H1 (cell line): ENCODE measurements around the gene ARID4A. TPM values are rescaled to one million over a fixed set of nuclear protein-coding genes. Genes with fewer than 3 reads are reported as not detected.

Experiments used
- CTCF ChIA-PET: fragments of 300-600 bp; sonication (Branson Sonifier 250); formaldehyde crosslinking; loops from one replicate; lab custom pipeline; 2021; ENCODE audit not compliant: partially characterized antibody; lab: Charles Lee
- POLR2A ChIA-PET: fragments of 300-600 bp; sonication (Branson Sonifier 250); formaldehyde crosslinking; loops from one replicate; lab custom pipeline; 2021; ENCODE audit warnings: inconsistent platforms; ENCODE audit not compliant: partially characterized antibody; lab: Charles Lee
- DNase-seq, 2 experiments: peaks; one replicate each; pipeline versions ENCODE4 v3.0.0 to v3.0.0-alpha.2; 2010 to 2022; ENCODE audit warnings: low spot score in 2 of 2, low read depth in 1 of 2, mixed read lengths in 1 of 2
- FAIRE-seq: peaks from 2 replicates; lab custom pipeline; 2011; peaks lifted over from hg19 to GRCh38; lab: Jason Lieb, UNC
- H2AFZ ChIP-seq: 2 replicates; pipeline ENCODE4 v1.8.1; 2012; ENCODE audit warnings: low read length, inconsistent platforms
- H2AK5ac ChIP-seq: 2 replicates; pipeline ENCODE4 v1.6.1; 2013; ENCODE audit warnings: low read depth, low read length
- H2BK120ac ChIP-seq: replicated peaks from 2 replicates; pipeline ENCODE3; 2013; ENCODE audit warnings: low read depth, low read length, inconsistent platforms
- H2BK12ac ChIP-seq: 2 replicates; pipeline ENCODE4 v1.6.1; 2013; ENCODE audit warnings: low read depth, low read length
- H2BK15ac ChIP-seq: 2 replicates; pipeline ENCODE4 v1.6.1; 2013; ENCODE audit warnings: low read length
- H2BK20ac ChIP-seq: 2 replicates; pipeline ENCODE4 v1.6.1; 2013; ENCODE audit warnings: low read length
- H2BK5ac ChIP-seq: 2 replicates; pipeline ENCODE4 v1.6.1; 2013; ENCODE audit warnings: low read depth, low read length
- H3K14ac ChIP-seq: 2 replicates; pipeline ENCODE4 v1.6.1; 2013; ENCODE audit warnings: inconsistent platforms; ENCODE audit not compliant: insufficient read length
- H3K18ac ChIP-seq: 2 replicates; pipeline ENCODE4 v1.6.1; 2013; ENCODE audit warnings: low read length; ENCODE audit errors: extremely low read depth
- H3K23ac ChIP-seq: 2 replicates; pipeline ENCODE4 v1.6.1; 2013; ENCODE audit warnings: inconsistent platforms; ENCODE audit not compliant: insufficient read length
- H3K23me2 ChIP-seq: 2 replicates; pipeline ENCODE4 v1.6.1; 2013; ENCODE audit warnings: low read depth, low read length
- H3K27ac ChIP-seq: 2 replicates; pipeline ENCODE4 v1.6.1; 2011; ENCODE audit warnings: low read depth, low read length, inconsistent platforms
- H3K27me3 ChIP-seq, 4 experiments: replicated peaks in 1 of 4; 1 replicate in 1 of 4; 2 replicates in 3 of 4; pipeline versions ENCODE4 v1.6.1 to v1.8.1; 2011 to 2013; ENCODE audit warnings: low read length in 3 of 4, mild to moderate bottlenecking in 3 of 4, inconsistent platforms in 2 of 4, mixed read lengths in 2 of 4, moderate library complexity in 1 of 4; ENCODE audit not compliant: control insufficient read depth in 3 of 4, insufficient read depth in 3 of 4; ENCODE audit errors: extremely low read depth in 1 of 4
- H3K36me3 ChIP-seq, 4 experiments: 2 replicates each; pipeline versions ENCODE4 v1.6.1 to v1.8.1; 2011 to 2013; ENCODE audit warnings: mild to moderate bottlenecking in 4 of 4, low read length in 3 of 4, moderate library complexity in 2 of 4, control low read depth in 1 of 4, inconsistent platforms in 1 of 4; ENCODE audit not compliant: insufficient read depth in 4 of 4, control insufficient read depth in 2 of 4
- H3K4ac ChIP-seq: replicated peaks from 2 replicates; pipeline ENCODE3; 2013; ENCODE audit warnings: low read length, low read depth, mixed read lengths, inconsistent platforms; ENCODE audit not compliant: insufficient read length
- H3K4me1 ChIP-seq, 4 experiments: replicated peaks in 1 of 4; 1 replicate in 1 of 4; 2 replicates in 3 of 4; pipeline versions ENCODE4 v1.6.1 to v1.8.1; 2011 to 2013; ENCODE audit warnings: low read length in 3 of 4, inconsistent platforms in 2 of 4, mixed read lengths in 1 of 4; ENCODE audit not compliant: insufficient read depth in 4 of 4, control insufficient read depth in 3 of 4
- H3K4me2 ChIP-seq, 2 experiments: 2 replicates each; pipeline versions ENCODE4 v1.6.1 to v1.8.1; 2011 to 2013; ENCODE audit warnings: low read depth in 2 of 2, low read length in 2 of 2, control low read depth in 1 of 2, inconsistent platforms in 1 of 2, mild to moderate bottlenecking in 1 of 2; ENCODE audit not compliant: insufficient read depth in 1 of 2
- H3K4me3 ChIP-seq, 4 experiments: fragments of 200-600, 300-600 bp in 1 of 4; sonication (generic), shearing (Covaris generic), sonication (Bioruptor Twin) in 1 of 4; 2 replicates each; pipeline versions ENCODE4 v1.5.1 to v1.8.1; 2011 to 2016; ENCODE audit warnings: low read length in 4 of 4, low read depth in 3 of 4, control low read depth in 2 of 4, inconsistent platforms in 2 of 4, mild to moderate bottlenecking in 2 of 4, mixed read lengths in 1 of 4, moderate library complexity in 1 of 4; ENCODE audit not compliant: insufficient read depth in 2 of 4; ENCODE audit errors: extremely low read depth in 1 of 4
- H3K56ac ChIP-seq: replicated peaks from 2 replicates; pipeline ENCODE3; 2013; ENCODE audit warnings: low read depth, mild to moderate bottlenecking, mixed read lengths, low read length, inconsistent platforms; ENCODE audit not compliant: insufficient read length
- H3K79me1 ChIP-seq: 2 replicates; pipeline ENCODE4 v1.6.1; 2013; ENCODE audit warnings: low read depth, low read length, control low read depth
- H3K79me2 ChIP-seq, 2 experiments: 2 replicates each; pipeline versions ENCODE4 v1.6.1 to v1.8.1; 2012 to 2013; ENCODE audit warnings: low read length in 2 of 2, mild to moderate bottlenecking in 2 of 2, inconsistent platforms in 1 of 2; ENCODE audit not compliant: insufficient read depth in 2 of 2, control insufficient read depth in 1 of 2
- H3K9ac ChIP-seq, 4 experiments: replicated peaks in 1 of 4; 1 replicate in 1 of 4; 2 replicates in 3 of 4; pipeline versions ENCODE4 v1.6.1 to v1.8.1; 2011 to 2013; ENCODE audit warnings: low read depth in 3 of 4, low read length in 3 of 4, control low read depth in 2 of 4, mild to moderate bottlenecking in 2 of 4, moderate library complexity in 2 of 4, inconsistent platforms in 1 of 4; ENCODE audit errors: extremely low read depth in 1 of 4
- H3K9me3 ChIP-seq, 2 experiments: 2 replicates each; pipeline versions ENCODE4 v1.6.1 to v1.8.1; 2012 to 2013; ENCODE audit warnings: mild to moderate bottlenecking in 2 of 2, moderate library complexity in 2 of 2, control low read depth in 1 of 2, inconsistent platforms in 1 of 2, low read depth in 1 of 2, low read length in 1 of 2, mixed read lengths in 1 of 2; ENCODE audit not compliant: insufficient read depth in 2 of 2
- H4K20me1 ChIP-seq, 2 experiments: replicated peaks in 1 of 2; 2 replicates each; pipeline versions ENCODE3 to v1.8.1; 2011 to 2013; ENCODE audit warnings: inconsistent platforms in 2 of 2, low read length in 2 of 2, mild to moderate bottlenecking in 1 of 2; ENCODE audit not compliant: insufficient read depth in 2 of 2, control insufficient read depth in 1 of 2
- H4K5ac ChIP-seq: 2 replicates; pipeline ENCODE4 v1.6.1; 2013; ENCODE audit warnings: low read length, low read depth, mixed read lengths, inconsistent platforms; ENCODE audit not compliant: insufficient read length
- H4K8ac ChIP-seq: 2 replicates; pipeline ENCODE4 v1.8.0; 2013; ENCODE audit warnings: mild to moderate bottlenecking, moderate library complexity, low read length, inconsistent platforms; ENCODE audit not compliant: insufficient read depth; ENCODE audit errors: extremely low read depth
- H4K91ac ChIP-seq: replicated peaks from 2 replicates; pipeline ENCODE3; 2013; ENCODE audit warnings: low read length, mixed read lengths, inconsistent platforms; ENCODE audit not compliant: insufficient read length
- ATF3 ChIP-seq: IDR thresholded peaks from 2 replicates; pipeline ENCODE4 v1.6.1; 2011; ENCODE audit warnings: low read depth, mild to moderate bottlenecking, low read length; ENCODE audit not compliant: insufficient read depth
- CTCF ChIP-seq, 3 experiments: IDR thresholded peaks; 1 replicate in 2 of 3; 2 replicates in 1 of 3; pipeline versions ENCODE4 v1.5.1 to v1.6.1; 2011; ENCODE audit warnings: low read length in 3 of 3, mild to moderate bottlenecking in 3 of 3, inconsistent platforms in 2 of 3, low read depth in 1 of 3, moderate library complexity in 1 of 3; ENCODE audit not compliant: insufficient read depth in 1 of 3; ENCODE audit errors: control extremely low read depth in 1 of 3
- EP300 ChIP-seq, 2 experiments: IDR thresholded peaks; 1 replicate in 1 of 2; 2 replicates in 1 of 2; pipeline ENCODE4 v1.6.1; 2011 to 2012; ENCODE audit warnings: low read depth in 2 of 2, low read length in 2 of 2, mild to moderate bottlenecking in 2 of 2, borderline replicate concordance in 1 of 2, inconsistent platforms in 1 of 2, moderate library complexity in 1 of 2
- SUZ12 ChIP-seq: fragments of 200-600 bp; sonication (generic); IDR thresholded peaks from 2 replicates; pipeline ENCODE4 v1.6.1; 2012; ENCODE audit warnings: mild to moderate bottlenecking, inconsistent platforms, low read length, moderate library complexity, mixed read lengths
- TAF7 ChIP-seq: optimal IDR thresholded peaks from 2 replicates; pipeline ENCODE3; 2011; ENCODE audit warnings: low read depth, mild to moderate bottlenecking, inconsistent platforms, low read length, moderate library complexity, borderline replicate concordance
- YY1 ChIP-seq: IDR thresholded peaks from 2 replicates; pipeline ENCODE4 v1.6.1; 2011; ENCODE audit warnings: low read depth, mild to moderate bottlenecking, low read length
- WGBS, 2 experiments: shearing (Covaris generic) in 1 of 2; methylation state at CpG; one replicate each; pipeline versions ENCODE4 v1.1.6 to v1.1.7; 2013 to 2015; ENCODE audit warnings: low lambda C conversion rate in 2 of 2, mixed read lengths in 2 of 2, inconsistent platforms in 1 of 2, low coverage in 1 of 2, missing lambda C conversion rate in 1 of 2; ENCODE audit not compliant: insufficient replicate concordance in 2 of 2, insufficient coverage in 1 of 2, insufficient read length in 1 of 2; ENCODE audit errors: extremely low coverage in 1 of 2, missing lambda C conversion rate in 1 of 2; 5-methylcytosine and 5-hydroxymethylcytosine counted together
- polyA plus RNA-seq, 7 experiments: library from polyadenylated mRNA; depleted of rRNA in 3 of 7; stranded (reverse) in 5 of 7; unstranded in 2 of 7; fragments of >200 nt in 5 of 7; fragments of 200-250 nt in 2 of 7; gene quantifications; 1 replicate in 5 of 7; 2 replicates in 1 of 7; 4 replicates in 1 of 7; pipeline versions ENCODE4 v1.2.1 to v1.2.3, GENCODE V29; 2011 to 2013; ENCODE audit warnings: missing spikeins in 2 of 7, mixed read lengths in 2 of 7
- total RNA-seq: library from RNA; stranded (reverse); fragmentation: NEBNext Ultra II Directional; extraction: Animal tissue kit (Norgen Biotek cat#: 25700); gene quantifications from 2 replicates; pipeline ENCODE4 v1.2.1, GENCODE V29; 2021

The ARID4A gene
- total and polyA plus RNA-seq, 2 of the 8 experiments (the other 6 are each of a cell fraction or from before 2014, with no cell fraction given) = 2.1 to 14.6 TPM

- Histone ChIP-seq H3K79me1 (no peaks in the 10 kb centered on the region), H3K36me3 (peaks cover 5 to 48% (median 22%) of the 10 kb centered on the region in 4 experiments; a peak in 6 of 8 replicates), H2BK20ac (no peak overlapping the region), H2BK120ac (no peak overlapping the region), H3K4me2 (no peak overlapping the region), H3K4me3 (no peak overlapping the region), H3K23me2 (no peaks in the 10 kb centered on the region), H2AK5ac (no peak overlapping the region), H2BK12ac (no peak overlapping the region), H4K91ac (no peak overlapping the region), H3K9ac (no peak overlapping the region), H3K27me3 (no peaks in the 10 kb centered on the region), H3K56ac (no peak overlapping the region), H3K4me1 (peaks cover 0 to 3% (median 0%) of the 10 kb centered on the region in 4 experiments; a peak in 1 of 7 replicates), H2BK15ac (no peak overlapping the region), H2AFZ (no peak overlapping the region), H3K79me2 (peaks cover 0 to 6% of the 10 kb centered on the region in 2 experiments; a peak in 3 of 4 replicates), H3K14ac (no peak overlapping the region), H3K23ac (no peak overlapping the region), H4K20me1 (peaks cover 0 to 3% of the 10 kb centered on the region in 2 experiments), H3K4ac (no peak overlapping the region), H4K8ac (no peak overlapping the region), H3K27ac (no peak overlapping the region), H3K9me3 (no peaks in the 10 kb centered on the region), H2BK5ac (no peak overlapping the region), H4K5ac (no peak overlapping the region), H3K18ac (no peak overlapping the region)
- ChIA-PET POLR2A (no interaction called here), CTCF (no interaction called here)
- FAIRE-seq (no peak), DNase-seq (no peak)
- 100% methylated on average over 1 of the region's 1 CpG; no CpG with 5 or more reads in 1 of the 2 experiments for WGBS, 2 experiments
- TF ChIP-seq SUZ12 (no peak), CTCF (IDR thresholded peaks at IDR 0.05; ENCODE audit: control extremely low read depth in 1 of 3, insufficient read depth in 1 of 3, low read depth in 1 of 3, low read length in 3 of 3) (no peak), EP300 (IDR thresholded peaks at IDR 0.05; ENCODE audit: borderline replicate concordance in 1 of 2, low read depth in 2 of 2, low read length in 2 of 2) (no peak), YY1 (no peak), ATF3 (no peak), TAF7 (no peak)
Measured at GRCh38 chr14:58414845-58415244, 116.5 kb downstream of the ARID4A start.
